Stomach (tissue), 9 donors: ENCODE measurements around the gene NTF4. TPM values are rescaled to one million over a fixed set of nuclear protein-coding genes. Genes with fewer than 3 reads are reported as not detected.

Experiments
- DNase-seq, 2 donors: peaks; one replicate each; pipeline versions ENCODE4 v3.0.0 to v3.0.0-alpha.2; 2013 to 2019
- H3K27ac ChIP-seq, 5 donors: fragments of 200-600 bp in 4 of 5; sonication (generic) in 4 of 5; one replicate each; pipeline ENCODE4 v1.5.1; 2013 to 2019; ENCODE audit warnings: mild to moderate bottlenecking in 1 of 5, moderate library complexity in 1 of 5
- H3K27me3 ChIP-seq, 3 donors: fragments of 200-600 bp; sonication (generic); one replicate each; pipeline ENCODE4 v1.5.1; 2017 to 2019; ENCODE audit warnings: mixed run types in 1 of 3
- H3K36me3 ChIP-seq, 4 donors: fragments of 200-600 bp; sonication (generic); 1 replicate in 3 of 4; 2 replicates in 1 of 4; pipeline ENCODE4 v1.5.1; 2016 to 2019
- H3K4me1 ChIP-seq, 4 donors: fragments of 200-600 bp; sonication (generic); one replicate each; pipeline ENCODE4 v1.5.1; 2016 to 2019
- H3K4me3 ChIP-seq, 4 donors: fragments of 200-600 bp; sonication (generic) in 3 of 4; one replicate each; pipeline ENCODE4 v1.5.1; 2016 to 2019; ENCODE audit warnings: mild to moderate bottlenecking in 1 of 4
- H3K9me3 ChIP-seq, 4 donors: fragments of 200-600 bp; sonication (generic); one replicate each; pipeline ENCODE4 v1.5.1; 2016 to 2019
- CTCF ChIP-seq, 7 experiments: fragments of 450-650 bp in 4 of 7; fragments of 200-600 bp in 3 of 7; sonication (generic) in 3 of 7; IDR thresholded peaks; one replicate each; pipeline ENCODE4 v1.5.1; 2016 to 2019; ENCODE audit warnings: antibody characterized with exemption in 7 of 7, control low read depth in 2 of 7, mild to moderate bottlenecking in 1 of 7
- EP300 ChIP-seq: sonication (generic); formaldehyde crosslinking; IDR thresholded peaks from one replicate; pipeline ENCODE4 v1.6.1; 2017; ENCODE audit warnings: antibody characterized with exemption
- POLR2A ChIP-seq, 4 donors: fragments of 450-650 bp; IDR thresholded peaks; one replicate each; pipeline ENCODE4 v1.6.1; 2016; ENCODE audit warnings: antibody characterized with exemption in 4 of 4, control low read depth in 2 of 4, mild to moderate bottlenecking in 1 of 4, moderate library complexity in 1 of 4
- POLR2AphosphoS5 ChIP-seq, 3 donors: sonication (generic); formaldehyde crosslinking; IDR thresholded peaks; one replicate each; pipeline ENCODE4 v1.6.1; 2016; ENCODE audit warnings: antibody characterized with exemption in 3 of 3
- WGBS, 5 donors: extraction: QIAGEN DNeasy Blood & Tissue Kit in 3 of 5; methylation state at CpG; one replicate each; pipeline versions ENCODE4 v1.1.5 to v1.1.7; 2013 to 2018; 5-methylcytosine and 5-hydroxymethylcytosine counted together
- intact Hi-C: fragments of 100-400 bp; cut with DNase I; formaldehyde crosslinking; loops from one replicate; pipeline ENCODE4 v1.15.1; 2023; ENCODE audit warnings: low total_unique reads
- polyA plus RNA-seq, 3 donors: library from polyadenylated mRNA; stranded (reverse); fragments of 200-250 nt; gene quantifications; one replicate each; pipeline ENCODE4 v1.2.3, GENCODE V29; 2013
- total RNA-seq, 5 donors: library from RNA; depleted of rRNA; stranded (reverse); fragments of >200 nt; gene quantifications; one replicate each; pipeline versions ENCODE4 v1.1.0 to v1.2.3, GENCODE V29; 2014 to 2016
- donor health status: healthy with polysubstance abuse.
- donor health status: Bipolar disorder and iron deficiency.
- donor health status: healthy.

The NTF4 gene
- total and polyA plus RNA-seq, 8 donors = 17.5 TPM; not detected in 7

- intact Hi-C loops = no loop called here
- 94 to 96% (median 96%) methylated on average over 21 of the region's 21 CpGs for WGBS, 5 donors
Observed at GRCh38 chr19:49070416-49070815, 5.8 kb upstream of the NTF4 start.

GRCh38 chr19:49069026-49069425 is 4.4 kb upstream of the NTF4 start:
- intact Hi-C loops = no loop called here
- no peak for DNase-seq
- Histone ChIP-seq H3K9me3 (no peaks in the 10 kb centered on the region), H3K4me1 (peaks cover 13 to 27% (median 20%) of the 10 kb centered on the region in 4 donors), H3K36me3 (no peaks in the 10 kb centered on the region), H3K4me3 (no peak overlapping the region), H3K27ac (no peak overlapping the region), H3K27me3 (peaks cover 8 to 100% (median 62%) of the 10 kb centered on the region in 3 donors)
- TF ChIP-seq CTCF (IDR thresholded peaks at IDR 0.05) (no peak), POLR2AphosphoS5 (IDR thresholded peaks at IDR 0.05) (no peak), POLR2A (IDR thresholded peaks at IDR 0.05) (no peak), EP300 (no peak)
- 89 to 96% (median 93%) methylated on average over 9 of the region's 9 CpGs for WGBS, 5 donors

More at GRCh38 chr19:49070416-49070815, 5.8 kb upstream of the NTF4 start:
- no peaks in the 10 kb centered on the region for H3K9me3 ChIP-seq
- no peak overlapping the region for H3K4me3 ChIP-seq
- H3K4me1 ChIP-seq = peaks cover 5 to 14% (median 7%) of the 10 kb centered on the region in 4 donors
- no peaks in the 10 kb centered on the region for H3K36me3 ChIP-seq
- DNase-seq = no peak
- H3K27ac ChIP-seq = no peak overlapping the region
- TF ChIP-seq EP300 = no peak
- no peak for TF ChIP-seq POLR2A (IDR thresholded peaks at IDR 0.05)
- TF ChIP-seq POLR2AphosphoS5 (IDR thresholded peaks at IDR 0.05) = no peak
- peaks cover 8 to 93% (median 53%) of the 10 kb centered on the region in 3 donors for H3K27me3 ChIP-seq

- intact Hi-C loops = no loop called here
- Histone ChIP-seq H3K27me3 (peaks cover 8 to 100% (median 53%) of the 10 kb centered on the region in 3 donors), H3K4me3 (no peak overlapping the region), H3K4me1 (peaks cover 13 to 22% (median 20%) of the 10 kb centered on the region in 4 donors), H3K27ac (no peak overlapping the region), H3K36me3 (no peaks in the 10 kb centered on the region), H3K9me3 (no peaks in the 10 kb centered on the region)
- TF ChIP-seq POLR2A (IDR thresholded peaks at IDR 0.05) = no peak
- no peak for TF ChIP-seq POLR2AphosphoS5 (IDR thresholded peaks at IDR 0.05)
- TF ChIP-seq CTCF (IDR thresholded peaks at IDR 0.05) = no peak
- no peak for TF ChIP-seq EP300
- no peak for DNase-seq
- 40 to 79% (median 58%) methylated on average over 3 of the region's 3 CpGs for WGBS, 5 donors
Observed at GRCh38 chr19:49067554-49067953, 2.9 kb upstream of the NTF4 start.

GRCh38 chr19:49065905-49066512 is 1.4 kb upstream of the NTF4 start:
- Histone ChIP-seq H3K9me3 (no peaks in the 10 kb centered on the region), H3K27me3 (peaks cover 0 to 100% (median 46%) of the 10 kb centered on the region in 3 donors), H3K4me3 (no peak overlapping the region), H3K27ac (no peak overlapping the region), H3K36me3 (no peaks in the 10 kb centered on the region), H3K4me1 (peaks cover 8 to 14% (median 13%) of the 10 kb centered on the region in 4 donors)
- intact Hi-C loops = no loop called here
- DNase-seq = no peak
- WGBS, 5 donors = 50 to 62% (median 54%) methylated on average over 12 to 13 of the region's 13 CpGs
- no peak for TF ChIP-seq POLR2A (IDR thresholded peaks at IDR 0.05)
- TF ChIP-seq POLR2AphosphoS5 (IDR thresholded peaks at IDR 0.05) = no peak
- TF ChIP-seq CTCF (IDR thresholded peaks at IDR 0.05) = no peak
- no peak for TF ChIP-seq EP300
